Neural progenitor cell (in vitro differentiated cells): ENCODE data around the gene LTBP1. TPM values are rescaled to one million over a fixed set of nuclear protein-coding genes. Genes with fewer than 3 reads are reported as not detected.

Experiments used
- DNase-seq: peaks from one replicate; pipeline ENCODE4 v3.0.0-alpha.2; 2016; ENCODE audit warnings: low spot score
- H2AFZ ChIP-seq: fragments of 200-600 bp; sonication (generic); replicated peaks from 2 replicates; pipeline ENCODE4 v1.6.1; 2016; ENCODE audit warnings: antibody characterized with exemption
- H3F3A ChIP-seq: fragments of 200-600 bp; sonication (generic); 2 replicates; pipeline ENCODE4 v1.6.1; 2016; ENCODE audit warnings: antibody characterized with exemption, low read depth
- H3K27ac ChIP-seq: fragments of 200-600 bp; sonication (generic); 2 replicates; pipeline ENCODE4 v1.5.1; 2016; ENCODE audit warnings: mild to moderate bottlenecking
- H3K27me3 ChIP-seq: fragments of 200-600 bp; sonication (generic); 2 replicates; pipeline ENCODE4 v1.6.1; 2016; ENCODE audit warnings: mild to moderate bottlenecking, moderate library complexity
- H3K36me3 ChIP-seq: fragments of 200-600 bp; sonication (generic); 2 replicates; pipeline ENCODE4 v1.5.1; 2016
- H3K4me1 ChIP-seq: fragments of 200-600 bp; sonication (generic); 2 replicates; pipeline ENCODE4 v1.6.1; 2016; ENCODE audit warnings: mixed run types
- H3K4me2 ChIP-seq: fragments of 200-600 bp; sonication (generic); 2 replicates; pipeline ENCODE4 v1.6.1; 2016
- H3K4me3 ChIP-seq: fragments of 200-600 bp; sonication (generic); 2 replicates; pipeline ENCODE4 v1.5.1; 2016
- H3K79me2 ChIP-seq: fragments of 200-600 bp; sonication (generic); 2 replicates; pipeline ENCODE4 v1.6.1; 2016; ENCODE audit warnings: low read depth
- H3K9ac ChIP-seq: fragments of 200-600 bp; sonication (generic); 2 replicates; pipeline ENCODE4 v1.6.1; 2016
- H3K9me3 ChIP-seq: fragments of 200-600 bp; sonication (generic); 2 replicates; pipeline ENCODE4 v1.5.1; 2016; ENCODE audit warnings: low read depth
- H4K20me1 ChIP-seq: fragments of 200-600 bp; sonication (generic); 2 replicates; pipeline ENCODE4 v1.6.1; 2016; ENCODE audit warnings: low read depth
- H3K27ac Mint-ChIP-seq: 3 replicates; pipeline ENCODE4 v1.8.0; 2021; ENCODE audit warnings: mixed read lengths
- H3K27me3 Mint-ChIP-seq: 2 replicates; pipeline ENCODE4 v1.8.0; 2022; ENCODE audit warnings: low read depth, mild to moderate bottlenecking, inconsistent platforms, moderate library complexity, mixed read lengths; ENCODE audit not compliant: insufficient read depth
- H3K36me3 Mint-ChIP-seq: 3 replicates; pipeline ENCODE4 v1.8.0; 2021; ENCODE audit warnings: mixed read lengths
- H3K4me1 Mint-ChIP-seq: 3 replicates; pipeline ENCODE4 v1.8.0; 2021; ENCODE audit warnings: mixed read lengths
- H3K4me3 Mint-ChIP-seq: 3 replicates; pipeline ENCODE4 v1.8.0; 2021; ENCODE audit warnings: mild to moderate bottlenecking, moderate library complexity, mixed read lengths
- H3K9me3 Mint-ChIP-seq: 3 replicates; pipeline ENCODE4 v1.8.0; 2020; ENCODE audit warnings: mixed read lengths
- CTCF ChIP-seq: fragments of 200-600 bp; sonication (generic); IDR thresholded peaks from 2 replicates; pipeline ENCODE4 v1.5.1; 2017; ENCODE audit warnings: antibody characterized with exemption, mild to moderate bottlenecking
- EZH2 ChIP-seq: fragments of 200-600 bp; sonication (generic); IDR thresholded peaks from 2 replicates; pipeline ENCODE4 v1.6.1; 2017; ENCODE audit warnings: antibody characterized with exemption, mild to moderate bottlenecking, moderate library complexity
- EZH2phosphoT487 ChIP-seq: fragments of 200-600 bp; sonication (generic); IDR thresholded peaks from 2 replicates; pipeline ENCODE4 v1.6.1; 2017; ENCODE audit warnings: antibody characterized with exemption
- total RNA-seq: library from RNA; depleted of rRNA; stranded (reverse); fragments of >200 nt; gene quantifications from 2 replicates; pipeline ENCODE4 v1.2.3, GENCODE V29; 2015; ENCODE audit warnings: low replicate concordance

The LTBP1 gene
- total RNA-seq, 1 donor from 2014 or later, result 50.5 TPM

GRCh38 chr2:32901313-32901712 lies 45.4 kb upstream of the LTBP1 start:
- H3K36me3 ChIP-seq, result no peaks in the 10 kb centered on the region
- peaks cover 22% of the 10 kb centered on the region for H3K4me1 ChIP-seq
- Mint-ChIP-seq H3K27me3 (peaks cover 8% of the 10 kb centered on the region), H3K4me3 (no peak overlapping the region), H3K4me1 (peaks cover 19% of the 10 kb centered on the region), H3K27ac (no peak overlapping the region), H3K36me3 (no peaks in the 10 kb centered on the region), H3K9me3 (no peaks in the 10 kb centered on the region)
- no peaks in the 10 kb centered on the region for H3K9me3 ChIP-seq
- H3K27me3 ChIP-seq, result no peaks in the 10 kb centered on the region
- no peak overlapping the region for H3K4me2 ChIP-seq
- H2AFZ ChIP-seq, result peak overlapping the region; percentile 97
- TF ChIP-seq EZH2phosphoT487, result no peak
- no peak for TF ChIP-seq EZH2
- no peak for TF ChIP-seq CTCF
- H3K9ac ChIP-seq, result no peak overlapping the region
- no peak for DNase-seq
- peaks cover 12% of the 10 kb centered on the region for H3F3A ChIP-seq
- no peak overlapping the region for H3K27ac ChIP-seq
- no peaks in the 10 kb centered on the region for H3K79me2 ChIP-seq
- H4K20me1 ChIP-seq, result no peaks in the 10 kb centered on the region
- H3K4me3 ChIP-seq, result no peak overlapping the region

- Histone ChIP-seq H3K4me1 (peaks cover 22% of the 10 kb centered on the region), H3K27ac (no peak overlapping the region), H3F3A (peaks cover 12% of the 10 kb centered on the region), H3K36me3 (no peaks in the 10 kb centered on the region), H3K79me2 (no peaks in the 10 kb centered on the region), H3K27me3 (no peaks in the 10 kb centered on the region), H3K4me2 (no peak overlapping the region), H3K9me3 (no peaks in the 10 kb centered on the region), H3K9ac (no peak overlapping the region), H2AFZ (no peak overlapping the region), H4K20me1 (no peaks in the 10 kb centered on the region), H3K4me3 (no peak overlapping the region)
- Mint-ChIP-seq H3K4me1 (peaks cover 19% of the 10 kb centered on the region), H3K4me3 (no peak overlapping the region), H3K9me3 (no peaks in the 10 kb centered on the region), H3K27me3 (peaks cover 8% of the 10 kb centered on the region), H3K27ac (no peak overlapping the region), H3K36me3 (no peaks in the 10 kb centered on the region)
- DNase-seq, result no peak
- no peak for TF ChIP-seq EZH2
- TF ChIP-seq CTCF, result no peak
- no peak for TF ChIP-seq EZH2phosphoT487
Measured at GRCh38 chr2:32902174-32902573, 44.6 kb upstream of the LTBP1 start.

- no peak overlapping the region for H3K4me3 Mint-ChIP-seq
- Histone ChIP-seq H3K27ac (no peak overlapping the region), H3K4me1 (peaks cover 22% of the 10 kb centered on the region)
Measured at GRCh38 chr2:32902986-32903385, 43.8 kb upstream of the LTBP1 start.

GRCh38 chr2:32904074-32904473 lies 42.7 kb upstream of the LTBP1 start:
- H3F3A ChIP-seq, result peaks cover 12% of the 10 kb centered on the region
- no peak overlapping the region for H2AFZ ChIP-seq
- Mint-ChIP-seq H3K4me3 (no peak overlapping the region), H3K27ac (no peak overlapping the region), H3K36me3 (no peaks in the 10 kb centered on the region), H3K9me3 (no peaks in the 10 kb centered on the region), H3K4me1 (peaks cover 19% of the 10 kb centered on the region), H3K27me3 (peaks cover 8% of the 10 kb centered on the region)
- no peaks in the 10 kb centered on the region for H3K9me3 ChIP-seq
- no peak overlapping the region for H3K4me3 ChIP-seq
- H4K20me1 ChIP-seq, result no peaks in the 10 kb centered on the region
- H3K27ac ChIP-seq, result no peak overlapping the region
- no peaks in the 10 kb centered on the region for H3K27me3 ChIP-seq
- peaks cover 22% of the 10 kb centered on the region for H3K4me1 ChIP-seq
- no peak overlapping the region for H3K4me2 ChIP-seq
- H3K36me3 ChIP-seq, result no peaks in the 10 kb centered on the region
- DNase-seq, result no peak
- no peaks in the 10 kb centered on the region for H3K79me2 ChIP-seq
- H3K9ac ChIP-seq, result no peak overlapping the region
- TF ChIP-seq CTCF (no peak), EZH2phosphoT487 (no peak), EZH2 (no peak)

More at GRCh38 chr2:32902986-32903385, 43.8 kb upstream of the LTBP1 start:
- Histone ChIP-seq H3K9ac (no peak overlapping the region), H3K79me2 (no peaks in the 10 kb centered on the region), H3K4me2 (no peak overlapping the region), H3K4me3 (no peak overlapping the region), H3K27me3 (no peaks in the 10 kb centered on the region), H3F3A (peaks cover 12% of the 10 kb centered on the region), H4K20me1 (no peaks in the 10 kb centered on the region), H2AFZ (peak overlapping the region; percentile 68), H3K9me3 (no peaks in the 10 kb centered on the region), H3K36me3 (no peaks in the 10 kb centered on the region)
- DNase-seq, result no peak
- no peak for TF ChIP-seq EZH2
- no peak for TF ChIP-seq EZH2phosphoT487
- H3K27ac Mint-ChIP-seq, result peak overlapping the region; percentile 14
- H3K27me3 Mint-ChIP-seq, result peaks cover 8% of the 10 kb centered on the region
- H3K9me3 Mint-ChIP-seq, result no peaks in the 10 kb centered on the region
- H3K36me3 Mint-ChIP-seq, result no peaks in the 10 kb centered on the region
- H3K4me1 Mint-ChIP-seq, result peaks cover 19% of the 10 kb centered on the region
